CD14-positive monocyte (primary cell): Measurements from ENCODE around the gene CYB561D1. TPM values are rescaled to one million over a fixed set of nuclear protein-coding genes. Genes with fewer than 3 reads are reported as not detected.

Experiments
- DNase-seq, 3 donors: peaks; one replicate each; pipeline ENCODE4 v3.0.0-alpha.2; 2011 to 2022
- H2AFZ ChIP-seq: 2 replicates; pipeline ENCODE4 v1.6.0; 2012; ENCODE audit warnings: mild to moderate bottlenecking, low read depth, low read length, inconsistent platforms; ENCODE audit not compliant: insufficient read depth, poor library complexity, severe bottlenecking
- H3K27ac ChIP-seq, 2 donors: 1 replicate in 1 of 2; 2 replicates in 1 of 2; pipeline ENCODE4 v1.5.1; 2012 to 2013; ENCODE audit warnings: low read length in 2 of 2, control low read depth in 1 of 2, inconsistent platforms in 1 of 2, low read depth in 1 of 2, mild to moderate bottlenecking in 1 of 2
- H3K27me3 ChIP-seq, 2 donors: one replicate each; pipeline versions ENCODE4 v1.6.0 to v1.6.1; 2011 to 2013; ENCODE audit warnings: low read length in 2 of 2; ENCODE audit not compliant: control insufficient read depth in 2 of 2, insufficient read depth in 2 of 2
- H3K36me3 ChIP-seq, 2 donors: replicated peaks in 1 of 2; 1 replicate in 1 of 2; 2 replicates in 1 of 2; pipeline versions ENCODE4 v1.5.1 to v1.6.1; 2012 to 2013; ENCODE audit warnings: low read length in 2 of 2, control low read depth in 1 of 2, inconsistent platforms in 1 of 2, mild to moderate bottlenecking in 1 of 2; ENCODE audit not compliant: insufficient read depth in 2 of 2, control insufficient read depth in 1 of 2
- H3K4me1 ChIP-seq, 2 donors: 1 replicate in 1 of 2; 2 replicates in 1 of 2; pipeline versions ENCODE4 v1.5.1 to v1.6.1; 2012 to 2013; ENCODE audit warnings: low read length in 2 of 2, control low read depth in 1 of 2, inconsistent platforms in 1 of 2, mild to moderate bottlenecking in 1 of 2, moderate library complexity in 1 of 2; ENCODE audit not compliant: insufficient read depth in 2 of 2, control insufficient read depth in 1 of 2
- H3K4me2 ChIP-seq: replicated peaks from 2 replicates; pipeline ENCODE3; 2012; ENCODE audit warnings: low read length, moderate library complexity, mild to moderate bottlenecking; ENCODE audit not compliant: poor library complexity, severe bottlenecking; ENCODE audit errors: extremely low read depth
- H3K4me3 ChIP-seq, 3 experiments: fragments of 200-600 bp in 1 of 3; sonication (generic) in 1 of 3; replicated peaks in 1 of 3; 1 replicate in 2 of 3; 2 replicates in 1 of 3; pipeline ENCODE4 v1.5.1; 2011 to 2013; ENCODE audit warnings: low read length in 3 of 3, mild to moderate bottlenecking in 3 of 3, control low read depth in 2 of 3, low read depth in 2 of 3, inconsistent platforms in 1 of 3, moderate library complexity in 1 of 3
- H3K79me2 ChIP-seq: 2 replicates; pipeline ENCODE4 v1.6.0; 2012; ENCODE audit warnings: mild to moderate bottlenecking, control low read depth, inconsistent platforms, low read length, moderate library complexity; ENCODE audit not compliant: insufficient read depth
- H3K9ac ChIP-seq: 2 replicates; pipeline ENCODE4 v1.6.0; 2017; ENCODE audit warnings: low read length, mild to moderate bottlenecking; ENCODE audit not compliant: insufficient read depth, poor library complexity, severe bottlenecking
- H3K9me3 ChIP-seq, 2 donors: replicated peaks in 1 of 2; 1 replicate in 1 of 2; 2 replicates in 1 of 2; pipeline versions ENCODE4 v1.5.1 to v1.6.1; 2012 to 2013; ENCODE audit warnings: low read length in 2 of 2, control low read depth in 1 of 2; ENCODE audit not compliant: control insufficient read depth in 1 of 2, insufficient read depth in 1 of 2
- H4K20me1 ChIP-seq: 2 replicates; pipeline ENCODE4 v1.6.0; 2012; ENCODE audit warnings: mild to moderate bottlenecking, low read length, control low read depth, moderate library complexity; ENCODE audit not compliant: insufficient read depth
- H3K27ac Mint-ChIP-seq, 7 donors: one replicate each; pipeline ENCODE4 v1.8.0; 2020; ENCODE audit warnings: mild to moderate bottlenecking in 7 of 7, mixed read lengths in 7 of 7, moderate library complexity in 6 of 7, inconsistent platforms in 2 of 7
- H3K27me3 Mint-ChIP-seq, 3 donors: one replicate each; pipeline ENCODE4 v1.8.0; 2021 to 2022; ENCODE audit warnings: low read depth in 3 of 3, mild to moderate bottlenecking in 3 of 3, mixed read lengths in 3 of 3, moderate library complexity in 3 of 3, inconsistent platforms in 1 of 3
- H3K36me3 Mint-ChIP-seq, 2 donors: one replicate each; pipeline ENCODE4 v1.8.0; 2020; ENCODE audit warnings: mixed read lengths in 2 of 2, inconsistent platforms in 1 of 2, mild to moderate bottlenecking in 1 of 2
- H3K4me1 Mint-ChIP-seq: one replicate; pipeline ENCODE4 v1.8.0; 2020; ENCODE audit warnings: mild to moderate bottlenecking, mixed read lengths
- H3K4me3 Mint-ChIP-seq, 2 donors: one replicate each; pipeline ENCODE4 v1.8.0; 2020; ENCODE audit warnings: mild to moderate bottlenecking in 2 of 2, mixed read lengths in 2 of 2, moderate library complexity in 1 of 2
- H3K9me3 Mint-ChIP-seq, 7 donors: one replicate each; pipeline ENCODE4 v1.8.0; 2020 to 2022; ENCODE audit warnings: mixed read lengths in 7 of 7, mild to moderate bottlenecking in 6 of 7, moderate library complexity in 6 of 7, inconsistent platforms in 2 of 7
- WGBS: methylation state at CpG from one replicate; pipeline ENCODE4 v1.1.5; 2013; ENCODE audit warnings: missing lambda C conversion rate; ENCODE audit not compliant: insufficient coverage; 5-methylcytosine and 5-hydroxymethylcytosine counted together
- intact Hi-C, 2 donors: fragments of 100-400 bp; cut with micrococcal nuclease; formaldehyde crosslinking; loops; one replicate each; pipeline versions ENCODE4 v1.15.0 to v1.15.1; 2023
- polyA plus RNA-seq, 3 donors: library from polyadenylated mRNA; depleted of rRNA in 1 of 3; unstranded in 2 of 3; stranded (reverse) in 1 of 3; fragments of 300-500 nt in 2 of 3; fragments of >200 nt in 1 of 3; fragmentation: Illumina TruSeq in 2 of 3; gene quantifications; 1 replicate in 2 of 3; 2 replicates in 1 of 3; pipeline ENCODE4 v1.2.3, GENCODE V29; 2012 to 2021
- TF ChIP-seq, protein P1 (sequence below): fragments of 200-600 bp; IDR thresholded peaks from one replicate; pipeline ENCODE4 v1.8.0; 2022; ENCODE audit warnings: antibody characterized with exemption, mild to moderate bottlenecking

Gene CYB561D1
- polyA plus RNA-seq, 3 donors, result 1.4 to 13.2 (median 4.2) TPM

DNA sequence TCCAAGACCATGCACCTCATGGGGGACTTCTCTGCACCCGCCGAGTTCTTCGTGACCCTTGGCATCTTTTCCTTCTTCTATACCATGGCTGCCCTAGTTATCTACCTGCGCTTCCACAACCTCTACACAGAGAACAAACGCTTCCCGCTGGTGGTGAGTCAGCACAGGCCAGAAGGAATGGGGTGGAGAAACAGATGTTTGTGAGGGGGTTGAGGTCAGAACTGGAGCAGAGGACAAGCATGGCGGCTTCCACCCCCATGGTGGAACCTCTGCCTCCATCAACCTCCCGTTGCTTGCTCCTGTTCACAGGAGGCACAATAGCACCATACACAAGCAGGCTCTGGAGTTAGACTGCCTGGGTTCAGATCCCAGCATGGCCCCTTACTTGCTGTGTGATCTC, 17.1 kb upstream of the CYB561D1 start:
- H3K79me2 ChIP-seq, result no peaks in the 10 kb centered on the region
- Mint-ChIP-seq H3K27ac (no peak overlapping the region), H3K27me3 (peaks cover 45 to 57% (median 45%) of the 10 kb centered on the region in 3 donors), H3K4me3 (no peak overlapping the region), H3K36me3 (no peaks in the 10 kb centered on the region), H3K4me1 (peaks cover 18% of the 10 kb centered on the region), H3K9me3 (no peaks in the 10 kb centered on the region)
- H3K36me3 ChIP-seq, result no peaks in the 10 kb centered on the region
- TF ChIP-seq, protein P1, sequence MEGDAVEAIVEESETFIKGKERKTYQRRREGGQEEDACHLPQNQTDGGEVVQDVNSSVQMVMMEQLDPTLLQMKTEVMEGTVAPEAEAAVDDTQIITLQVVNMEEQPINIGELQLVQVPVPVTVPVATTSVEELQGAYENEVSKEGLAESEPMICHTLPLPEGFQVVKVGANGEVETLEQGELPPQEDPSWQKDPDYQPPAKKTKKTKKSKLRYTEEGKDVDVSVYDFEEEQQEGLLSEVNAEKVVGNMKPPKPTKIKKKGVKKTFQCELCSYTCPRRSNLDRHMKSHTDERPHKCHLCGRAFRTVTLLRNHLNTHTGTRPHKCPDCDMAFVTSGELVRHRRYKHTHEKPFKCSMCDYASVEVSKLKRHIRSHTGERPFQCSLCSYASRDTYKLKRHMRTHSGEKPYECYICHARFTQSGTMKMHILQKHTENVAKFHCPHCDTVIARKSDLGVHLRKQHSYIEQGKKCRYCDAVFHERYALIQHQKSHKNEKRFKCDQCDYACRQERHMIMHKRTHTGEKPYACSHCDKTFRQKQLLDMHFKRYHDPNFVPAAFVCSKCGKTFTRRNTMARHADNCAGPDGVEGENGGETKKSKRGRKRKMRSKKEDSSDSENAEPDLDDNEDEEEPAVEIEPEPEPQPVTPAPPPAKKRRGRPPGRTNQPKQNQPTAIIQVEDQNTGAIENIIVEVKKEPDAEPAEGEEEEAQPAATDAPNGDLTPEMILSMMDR, result no peak
- intact Hi-C loops, result no loop called here
- whole genome bisulfite sequencing, result 94% methylated on average over 2 of the region's 8 CpGs
- H3K4me1 ChIP-seq, result peaks cover 13 to 14% of the 10 kb centered on the region in 2 donors
- H3K27ac ChIP-seq, result no peak overlapping the region
- no peak overlapping the region for H3K9ac ChIP-seq
- peaks cover 5 to 33% of the 10 kb centered on the region in 2 donors for H3K27me3 ChIP-seq
- no peak for DNase-seq
- no peaks in the 10 kb centered on the region for H3K9me3 ChIP-seq
- H2AFZ ChIP-seq, result no peak overlapping the region
- H3K4me3 ChIP-seq, result no peak overlapping the region
- no peak overlapping the region for H3K4me2 ChIP-seq
- no peaks in the 10 kb centered on the region for H4K20me1 ChIP-seq

DNA sequence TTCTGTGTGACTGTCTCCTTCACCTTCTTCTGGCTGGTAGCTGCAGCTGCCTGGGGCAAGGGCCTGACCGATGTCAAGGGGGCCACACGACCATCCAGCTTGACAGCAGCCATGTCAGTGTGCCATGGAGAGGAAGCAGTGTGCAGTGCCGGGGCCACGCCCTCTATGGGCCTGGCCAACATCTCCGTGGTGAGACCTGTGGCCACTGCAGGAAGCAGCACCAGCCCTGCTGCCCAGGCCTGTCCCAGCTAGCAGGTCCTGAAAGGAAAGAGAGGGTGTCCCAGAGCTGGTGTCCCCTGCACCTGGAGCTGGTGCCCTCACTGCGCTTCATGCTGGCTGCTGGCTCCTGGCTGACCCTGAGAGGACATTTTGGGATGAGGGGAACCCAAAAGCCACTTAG, 16.1 kb upstream of the CYB561D1 start:
- Histone ChIP-seq H3K36me3 (no peaks in the 10 kb centered on the region), H3K9ac (no peak overlapping the region), H3K27ac (no peak overlapping the region), H2AFZ (peak overlapping the region; percentile 80), H3K4me2 (peak overlapping the region; percentile 30), H3K9me3 (no peaks in the 10 kb centered on the region), H3K4me1 (peaks cover 13 to 14% of the 10 kb centered on the region in 2 donors), H3K27me3 (peaks cover 8 to 32% of the 10 kb centered on the region in 2 donors), H3K4me3 (peak overlapping the region in 1 of 3 experiments; percentile 32), H3K79me2 (no peaks in the 10 kb centered on the region), H4K20me1 (no peaks in the 10 kb centered on the region)
- 45% methylated on average over 5 of the region's 6 CpGs for WGBS
- DNase-seq, result no peak
- Mint-ChIP-seq H3K4me3 (peak overlapping the region in 1 of 2 donors; percentile 20), H3K27ac (no peak overlapping the region), H3K36me3 (no peaks in the 10 kb centered on the region), H3K27me3 (peaks cover 46 to 59% (median 48%) of the 10 kb centered on the region in 3 donors), H3K9me3 (no peaks in the 10 kb centered on the region), H3K4me1 (peaks cover 20% of the 10 kb centered on the region)
- intact Hi-C loops, result no loop called here
- TF ChIP-seq, protein P1, result no peak
